Measurements from ENCODE around the gene PTPRN2.
"Not testable (repeated sequence)": the region's sequence is repeated elsewhere in the genome, so short reads cannot be mapped to it uniquely, and the experiment has no call there.

PTPRN2 gene

DNA sequence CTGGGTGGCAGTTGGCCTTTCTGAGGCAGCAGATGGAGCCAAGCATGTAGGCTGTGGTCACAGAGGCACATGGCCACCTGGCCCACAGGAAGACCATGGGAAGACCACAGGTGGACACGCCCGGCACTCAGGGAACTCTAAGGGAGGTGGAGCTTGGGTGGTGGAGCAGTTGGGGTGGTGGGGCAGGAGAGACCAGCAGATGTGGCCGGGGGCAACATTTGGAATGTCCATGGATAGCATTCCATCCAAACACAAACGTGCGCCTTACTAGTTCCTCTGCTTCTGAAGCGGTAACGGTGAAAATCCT is 290.9 kb downstream of the PTPRN2 start:
- DNase-seq (ENCODE audit: low spot score): no peak

- peak; percentile 34 for DNase-seq (ENCODE audit: low spot score)
Measured at GRCh38 chr7:158295966-158296797, 291.4 kb downstream of the PTPRN2 start.

- not testable (repeated sequence) for DNase-seq (ENCODE audit: low spot score)
Measured at GRCh38 chr7:158294468-158295215, 293.0 kb downstream of the PTPRN2 start.

DNA sequence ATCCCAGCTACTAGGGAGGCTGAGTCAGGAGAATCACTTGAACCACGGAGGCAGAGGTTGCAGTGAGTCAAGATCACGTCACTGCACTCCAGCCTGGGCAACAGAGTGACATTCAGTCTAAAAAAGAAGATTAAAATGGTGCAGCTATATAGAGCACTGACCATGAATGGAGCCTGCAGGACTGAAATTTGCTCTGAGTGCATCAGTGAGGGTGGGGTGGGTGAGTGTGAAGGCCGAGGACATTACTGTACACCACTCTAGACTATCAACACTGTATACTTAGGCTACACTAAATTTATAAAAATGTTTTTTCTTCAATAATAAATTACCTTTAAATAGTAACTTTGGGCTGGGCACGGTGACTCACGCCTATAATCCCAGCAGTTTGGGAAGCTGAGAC is 294.7 kb downstream of the PTPRN2 start:
- no peak for DNase-seq (ENCODE audit: low spot score)

DNA sequence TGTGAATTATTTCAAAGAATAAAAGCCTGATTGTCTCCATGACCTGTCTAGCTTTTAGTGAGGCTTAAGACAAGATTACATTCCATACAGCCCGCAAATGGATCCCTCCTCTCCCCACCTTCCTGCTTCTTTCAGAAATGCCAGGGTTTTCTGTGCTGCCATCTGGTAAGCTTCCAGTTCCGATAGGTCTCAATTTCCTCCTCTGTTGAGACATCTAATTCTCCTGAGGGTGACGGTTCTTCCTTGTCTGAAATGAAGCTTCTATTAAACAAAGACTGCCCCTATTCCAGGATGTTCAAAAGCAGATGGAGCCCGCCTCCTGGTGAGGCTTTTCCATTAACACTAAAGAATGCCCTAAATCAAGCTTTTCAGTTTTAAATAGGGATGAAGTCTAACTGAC is 295.6 kb downstream of the PTPRN2 start:
- DNase-seq (ENCODE audit: low spot score): peak; percentile 24

GRCh38 chr7:158289761-158290523 is 297.7 kb downstream of the PTPRN2 start:
- peak; percentile 28 for DNase-seq (ENCODE audit: low spot score)

GRCh38 chr7:158289231-158289630 is 298.4 kb downstream of the PTPRN2 start:
- no peak for DNase-seq (ENCODE audit: low spot score)

DNA sequence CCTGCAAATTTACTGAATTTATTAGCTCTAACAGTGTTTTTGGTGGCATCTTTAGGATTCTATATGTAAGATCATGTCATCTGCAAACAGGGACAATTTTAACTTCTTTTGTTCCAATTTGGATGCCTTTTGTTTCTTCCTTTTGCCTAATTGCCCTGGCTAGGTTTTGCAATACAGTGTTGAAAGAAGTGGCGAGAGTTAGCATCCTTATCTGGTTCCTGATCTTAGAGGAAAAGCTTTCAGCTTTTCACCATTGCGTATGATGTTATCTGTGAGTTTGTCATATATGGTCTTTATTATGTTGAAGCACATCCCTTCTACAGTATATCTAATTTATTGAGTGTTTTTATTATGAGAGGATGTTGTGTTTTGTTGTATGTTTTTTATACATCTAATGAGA is 301.4 kb downstream of the PTPRN2 start:
- DNase-seq (ENCODE audit: low spot score): no peak

DNA sequence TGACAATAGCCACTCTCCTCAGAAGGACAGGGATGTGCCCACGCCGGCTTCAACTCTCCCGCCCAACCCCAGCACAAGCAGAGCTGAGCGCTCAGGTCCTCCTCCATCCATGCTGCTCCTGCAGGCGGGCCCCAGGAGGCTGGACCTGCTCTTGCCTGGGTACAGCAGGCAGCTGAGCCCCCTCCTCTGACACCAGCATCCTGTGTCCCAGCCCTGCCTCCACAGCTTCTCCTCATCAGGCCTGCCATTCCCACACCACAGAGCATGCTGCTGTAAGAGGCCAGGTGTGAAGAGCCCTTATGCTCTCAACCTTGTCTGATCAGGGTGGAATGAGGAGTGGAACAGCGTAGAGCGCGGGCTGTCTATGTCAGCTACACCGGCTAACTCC is 302.2 kb downstream of the PTPRN2 start:
- DNase-seq (ENCODE audit: low spot score): peak; percentile 28

- DNase-seq (ENCODE audit: low spot score): no peak
Measured at GRCh38 chr7:158284617-158285382, 302.8 kb downstream of the PTPRN2 start.

GRCh38 chr7:158284121-158284520 is 303.5 kb downstream of the PTPRN2 start:
- peak; percentile 17 for DNase-seq (ENCODE audit: low spot score)

- DNase-seq (ENCODE audit: low spot score): peak; percentile 34
Measured at GRCh38 chr7:158283016-158283974, 304.3 kb downstream of the PTPRN2 start.

DNA sequence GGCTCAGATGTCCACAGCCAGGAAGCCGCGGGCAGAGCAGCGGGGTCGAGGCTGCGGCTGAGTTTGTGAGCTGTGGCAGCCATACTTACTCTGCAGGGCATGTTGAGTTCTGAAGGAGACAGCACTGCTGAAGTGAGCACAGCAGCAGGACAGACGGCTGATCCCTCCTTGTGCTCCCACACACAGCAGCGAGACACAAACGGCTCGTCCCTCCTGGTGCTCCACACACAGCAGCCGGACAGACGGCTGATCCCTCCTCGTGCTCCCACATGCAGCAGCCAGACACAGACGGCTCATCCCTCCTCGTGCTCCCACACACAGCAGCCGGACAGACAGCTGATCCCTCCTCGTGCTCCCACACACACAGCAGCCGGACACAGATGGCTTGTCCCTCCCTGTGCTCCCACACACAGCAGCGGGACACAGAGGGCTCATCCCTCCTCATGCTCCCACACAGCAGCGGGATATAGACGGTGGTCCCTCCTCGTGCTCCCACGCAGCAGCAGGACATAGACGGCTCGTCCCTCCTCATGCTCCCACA is 305.1 kb downstream of the PTPRN2 start:
- no peak for DNase-seq (ENCODE audit: low spot score)

GRCh38 chr7:158281441-158281840 is 306.2 kb downstream of the PTPRN2 start:
- no peak for DNase-seq (ENCODE audit: low spot score)

GRCh38 chr7:158280448-158281144 is 307.0 kb downstream of the PTPRN2 start:
- DNase-seq (ENCODE audit: low spot score): no peak

- no peak for DNase-seq (ENCODE audit: low spot score)
Measured at GRCh38 chr7:158279539-158280447, 307.8 kb downstream of the PTPRN2 start.

DNA sequence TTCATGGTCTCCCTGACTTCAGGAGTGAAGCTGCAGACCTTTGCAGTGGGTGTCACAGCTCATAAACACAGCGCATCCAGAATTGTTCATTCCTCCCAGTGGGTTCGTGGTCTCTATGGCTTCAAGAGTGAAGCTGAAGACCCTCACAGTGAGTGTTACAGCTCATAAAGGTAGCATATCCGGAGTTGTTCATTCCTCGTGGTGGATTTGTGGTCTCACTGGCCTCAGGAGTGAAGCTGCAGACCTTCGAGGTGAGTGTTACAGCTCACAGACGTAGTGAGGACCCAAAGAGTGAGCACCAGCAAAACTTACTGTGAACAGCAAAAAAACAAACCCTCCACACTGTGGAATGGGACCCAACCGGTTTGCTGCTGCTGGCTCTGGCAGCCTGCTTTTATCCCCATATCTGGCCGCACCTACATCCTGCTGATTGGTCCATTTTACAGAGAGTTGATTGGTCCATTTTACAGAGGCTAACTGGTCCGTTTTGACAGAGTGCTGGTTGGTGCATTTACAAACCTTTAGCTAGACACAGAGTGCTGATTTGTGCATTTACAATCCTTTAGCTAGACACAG is 308.8 kb downstream of the PTPRN2 start:
- no peak for DNase-seq (ENCODE audit: low spot score)
